ENCODE data around the gene LCN1.
A peak's percentile ranks its signal among the peaks of the same experiment; 100 is the strongest.
"Not testable (repeated sequence)": the region's sequence is repeated elsewhere in the genome, so short reads cannot be mapped to it uniquely, and the experiment has no call there.

Gene LCN1

GRCh38 chr9:135504262-135505243 lies 16.7 kb upstream of the LCN1 start:
- peak; percentile 36 to 52 (median 46) for DNase-seq (ENCODE audit: low read depth in 2 of 3, low spot score in 1 of 3)

- DNase-seq (ENCODE audit: low read depth in 2 of 3, low spot score in 1 of 3) = no peak
These were observed 15.6 kb upstream of the LCN1 start for GRCh38 chr9:135505406-135506187.

DNA sequence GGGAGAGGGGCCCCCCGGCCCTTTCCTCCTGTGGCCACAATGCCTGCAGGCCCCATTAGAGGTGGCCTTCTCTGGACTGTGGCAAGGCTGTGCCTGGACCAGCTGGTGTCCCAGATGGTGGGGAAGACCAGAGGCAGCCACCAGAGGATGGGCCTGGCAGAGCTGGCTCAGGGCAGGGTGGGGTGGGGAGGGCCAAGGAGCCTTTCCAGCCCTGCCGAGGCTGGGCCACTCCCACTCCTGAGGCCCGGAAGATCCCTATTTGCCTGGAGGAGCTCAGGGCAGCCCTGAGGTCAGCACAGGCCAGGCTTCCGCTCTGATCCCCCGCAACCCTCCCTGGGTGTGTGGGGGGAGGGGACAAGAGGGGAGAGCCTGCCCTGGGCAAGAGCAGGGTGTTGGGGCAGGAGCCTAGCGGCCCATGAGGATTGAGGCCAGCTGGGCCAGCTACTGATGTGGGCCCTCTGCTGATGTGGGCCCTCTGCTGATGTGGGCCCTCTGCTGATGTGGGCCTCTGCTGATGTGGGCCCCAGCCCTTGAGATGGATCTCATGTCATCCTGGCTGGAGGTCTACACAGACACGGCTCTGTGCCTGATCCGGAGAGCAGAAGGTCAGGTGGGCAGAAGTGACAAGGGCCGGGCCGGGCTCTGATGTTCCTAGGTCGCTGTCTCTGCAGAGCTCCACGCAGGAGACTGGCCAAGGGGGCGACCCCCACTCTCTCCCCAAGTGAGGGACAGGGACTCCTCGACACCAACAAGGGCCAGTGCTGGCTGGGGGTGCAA lies 14.7 kb upstream of the LCN1 start:
- DNase-seq (ENCODE audit: low read depth in 2 of 3, low spot score in 1 of 3) = no peak

- no peak for DNase-seq (ENCODE audit: low read depth in 2 of 3, low spot score in 1 of 3)
These were observed 13.9 kb upstream of the LCN1 start for GRCh38 chr9:135507104-135508035.

DNA sequence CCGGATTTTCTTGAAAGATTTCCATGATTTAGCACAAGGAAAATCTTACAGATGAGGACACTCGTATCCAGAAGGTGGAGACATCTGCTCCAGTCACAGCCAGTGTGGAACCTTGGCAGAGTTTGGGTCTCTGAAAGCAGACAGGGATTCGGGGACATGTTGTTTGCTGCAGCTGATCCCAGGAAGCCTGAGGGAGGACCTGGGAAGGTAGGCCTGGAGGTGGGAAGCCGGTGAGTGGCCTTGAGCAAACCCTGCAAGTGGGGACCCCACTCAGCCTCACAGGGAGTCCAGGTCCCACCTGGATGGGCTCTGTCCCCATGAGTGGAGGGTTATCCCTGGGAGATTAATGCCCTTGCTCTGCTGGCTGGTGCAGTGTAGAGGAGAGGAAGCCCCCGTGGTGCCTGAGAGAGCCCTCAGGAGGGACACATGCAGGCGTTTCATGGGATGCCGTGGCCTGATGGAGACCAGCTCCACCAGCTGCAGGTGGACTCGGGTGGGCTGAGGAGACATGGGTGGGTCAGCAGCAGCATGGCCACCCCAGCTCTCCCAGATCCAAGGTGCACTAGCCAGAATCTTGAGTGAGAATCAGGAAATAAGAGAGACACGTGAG lies 12.9 kb upstream of the LCN1 start:
- DNase-seq (ENCODE audit: low read depth in 2 of 3, low spot score in 1 of 3) = no peak

DNA sequence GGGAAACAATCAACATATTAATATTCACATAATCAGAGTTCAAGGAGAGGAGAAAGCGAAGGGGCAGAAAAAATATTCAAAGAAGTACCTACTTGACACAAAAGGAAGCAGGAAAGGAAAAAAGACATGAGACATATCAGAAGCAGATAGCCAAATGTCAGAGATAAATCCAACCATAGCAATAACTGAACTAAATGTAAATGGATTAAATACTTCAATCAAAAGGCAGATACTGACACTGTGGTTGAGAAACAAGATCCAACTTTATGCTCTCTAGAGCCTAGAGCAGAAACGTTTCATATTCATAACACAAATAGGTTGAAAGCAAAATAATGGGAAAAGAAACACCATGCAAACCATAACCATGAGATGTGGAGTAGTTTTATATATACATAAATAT lies 11.8 kb upstream of the LCN1 start:
- DNase-seq (ENCODE audit: low read depth in 2 of 3, low spot score in 1 of 3) = no peak

GRCh38 chr9:135512241-135512603 lies 9.0 kb upstream of the LCN1 start:
- DNase-seq (ENCODE audit: low read depth in 2 of 3, low spot score in 1 of 3) = no peak

GRCh38 chr9:135512904-135513303 lies 8.3 kb upstream of the LCN1 start:
- DNase-seq (ENCODE audit: low read depth in 2 of 3, low spot score in 1 of 3) = no peak

DNA sequence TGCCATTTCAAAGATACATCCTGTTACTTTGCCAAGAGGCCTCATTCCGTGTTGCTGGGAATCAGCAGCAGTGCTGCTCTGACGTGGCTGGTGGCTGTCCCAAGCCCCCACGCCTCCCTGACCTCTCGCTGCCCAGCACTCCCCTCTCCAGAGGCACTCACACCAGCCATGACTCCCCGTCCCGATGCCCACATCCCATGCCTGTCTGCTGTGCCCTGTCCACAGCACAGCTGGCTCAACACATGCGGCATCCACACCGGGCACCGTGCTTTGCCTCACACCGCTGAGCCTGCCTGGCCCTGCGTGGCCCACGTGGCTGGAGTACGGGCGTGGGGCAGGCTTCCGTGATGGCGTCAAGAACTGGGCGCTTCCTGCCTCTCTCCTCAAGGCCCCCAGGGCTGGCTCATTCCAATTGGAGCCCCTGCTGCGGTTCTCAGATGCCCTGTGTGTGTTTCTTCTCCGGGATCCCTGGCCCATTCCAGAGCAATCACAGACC lies 7.8 kb upstream of the LCN1 start:
- no peak for DNase-seq (ENCODE audit: low read depth in 2 of 3, low spot score in 1 of 3)

- not testable (repeated sequence) for DNase-seq (ENCODE audit: low read depth in 2 of 3, low spot score in 1 of 3)
These were observed 7.3 kb upstream of the LCN1 start for GRCh38 chr9:135513906-135514305.

GRCh38 chr9:135514342-135515082 lies 6.7 kb upstream of the LCN1 start:
- no peak for DNase-seq (ENCODE audit: low read depth in 2 of 3, low spot score in 1 of 3)

DNA sequence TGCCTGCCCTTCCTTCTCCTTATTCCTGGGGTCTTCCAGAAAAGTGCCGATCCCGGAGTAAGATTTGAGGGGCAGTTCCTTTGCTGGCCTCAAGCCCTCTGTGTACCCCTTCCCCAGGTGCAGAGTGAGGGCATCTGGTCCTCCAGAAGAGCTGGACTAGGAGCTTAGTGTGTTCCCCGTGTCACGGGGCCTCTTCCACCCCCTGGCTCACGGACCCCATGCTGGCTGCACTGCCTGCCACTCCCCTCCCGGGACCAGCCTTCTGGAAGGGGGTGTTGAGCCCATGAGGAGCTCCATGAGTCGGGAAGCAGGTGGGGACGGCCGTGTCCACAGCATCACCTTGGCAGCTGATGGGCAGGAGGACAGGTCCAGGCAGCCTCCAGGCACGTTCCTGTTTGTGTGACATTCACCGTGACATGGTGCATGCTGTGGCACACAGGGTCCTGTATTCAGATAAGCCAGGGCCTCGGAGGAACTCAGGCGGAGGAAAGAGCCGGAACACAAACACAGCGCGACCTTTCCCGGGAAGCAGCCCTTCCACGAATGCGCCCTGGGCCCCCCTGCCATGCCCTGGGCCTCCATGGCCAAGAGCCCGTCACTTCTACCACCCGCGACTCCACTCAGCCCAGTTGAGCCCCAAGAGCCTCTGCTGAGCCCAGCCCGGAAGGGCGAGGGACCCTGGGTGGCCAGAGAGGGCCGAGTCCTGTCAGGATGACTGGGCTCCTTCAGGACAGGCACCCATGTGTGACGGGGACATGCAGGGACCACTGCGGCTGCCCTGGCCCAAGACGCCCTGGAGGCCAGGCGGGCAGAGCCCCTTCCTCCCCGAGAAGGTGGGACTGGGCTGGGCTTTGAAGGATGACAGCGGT lies 5.9 kb upstream of the LCN1 start:
- DNase-seq (ENCODE audit: low read depth in 2 of 3, low spot score in 1 of 3) = no peak

- no peak for DNase-seq (ENCODE audit: low read depth in 2 of 3, low spot score in 1 of 3)
These were observed 4.9 kb upstream of the LCN1 start for GRCh38 chr9:135516132-135516860.

GRCh38 chr9:135517407-135517822 lies 3.8 kb upstream of the LCN1 start:
- no peak for DNase-seq (ENCODE audit: low read depth in 2 of 3, low spot score in 1 of 3)

DNA sequence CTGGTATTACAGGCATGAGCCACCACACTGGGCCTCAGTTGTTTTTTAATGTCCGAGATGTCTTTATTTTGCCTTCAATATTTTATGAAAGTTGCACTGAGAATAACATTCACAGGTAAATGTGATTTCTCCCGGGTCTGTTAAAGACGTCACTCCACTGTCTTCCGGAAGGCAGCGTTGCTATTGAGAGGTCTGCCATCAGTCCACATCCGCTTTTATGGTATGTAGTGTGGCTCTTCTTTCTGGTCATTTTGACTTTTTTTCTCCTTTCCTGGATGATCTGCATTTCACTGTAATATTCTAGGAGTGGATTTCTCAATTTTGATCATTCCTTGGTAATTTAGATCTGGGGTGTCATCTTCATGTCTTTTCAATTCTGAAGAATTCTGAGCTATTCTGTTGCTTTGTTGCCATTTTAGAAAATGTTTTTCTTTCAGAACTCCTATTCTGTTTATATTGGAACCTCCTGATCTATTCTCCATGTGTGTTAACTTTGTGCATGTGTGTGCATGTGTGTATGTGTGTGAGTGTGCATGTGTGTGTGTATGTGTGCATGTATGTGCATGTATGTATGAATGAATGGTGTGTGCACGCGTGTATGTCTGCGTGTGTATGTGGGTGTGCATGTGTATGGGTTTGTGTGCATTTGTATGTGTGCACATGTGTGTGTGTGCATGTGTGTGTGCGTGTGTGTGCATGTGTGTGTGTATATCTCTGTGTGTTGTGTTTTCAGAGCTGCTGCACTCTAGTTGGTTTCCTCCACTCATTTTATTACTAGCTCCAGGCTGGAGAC lies 1.9 kb upstream of the LCN1 start:
- DNase-seq (ENCODE audit: low read depth in 2 of 3, low spot score in 1 of 3) = no peak

- no peak for DNase-seq (ENCODE audit: low read depth in 2 of 3, low spot score in 1 of 3)
These were observed 412 bp downstream of the LCN1 start for GRCh38 chr9:135521608-135522095.
